Uterus (tissue), 4 donors: ENCODE measurements around the gene DENND4B. TPM values are rescaled to one million over a fixed set of nuclear protein-coding genes. Genes with fewer than 3 reads are reported as not detected.
A peak's percentile ranks its signal among the peaks of the same experiment; 100 is the strongest.

Experiments
- DNase-seq, 2 donors: peaks; one replicate each; pipeline ENCODE4 v3.0.0-alpha.2; 2019 to 2020
- H3K27ac ChIP-seq, 2 donors: fragments of 200-600 bp; sonication (generic); 1 replicate in 1 of 2; 2 replicates in 1 of 2; pipeline ENCODE4 v1.5.1; 2016 to 2018
- H3K27me3 ChIP-seq, 2 donors: fragments of 200-600 bp; sonication (generic); one replicate each; pipeline ENCODE4 v1.5.1; 2018 to 2019; ENCODE audit warnings: control low read depth in 1 of 2
- H3K36me3 ChIP-seq, 2 donors: fragments of 200-600 bp; sonication (generic); one replicate each; pipeline ENCODE4 v1.5.1; 2019; ENCODE audit warnings: control low read depth in 1 of 2
- H3K4me1 ChIP-seq, 2 donors: fragments of 200-600 bp; sonication (generic); one replicate each; pipeline ENCODE4 v1.5.1; 2018 to 2019; ENCODE audit warnings: control low read depth in 1 of 2
- H3K4me3 ChIP-seq, 2 donors: fragments of 200-600 bp; sonication (generic); 1 replicate in 1 of 2; 2 replicates in 1 of 2; pipeline ENCODE4 v1.5.1; 2018 to 2019; ENCODE audit warnings: mild to moderate bottlenecking in 1 of 2
- H3K9me3 ChIP-seq, 2 donors: fragments of 200-600 bp; sonication (generic); one replicate each; pipeline ENCODE4 v1.5.1; 2019; ENCODE audit warnings: control low read depth in 1 of 2
- CTCF ChIP-seq, 4 experiments: fragments of 200-600 bp in 2 of 4; fragments of 450-650 bp in 2 of 4; sonication (generic) in 2 of 4; IDR thresholded peaks; one replicate each; pipeline ENCODE4 v1.5.1; 2016 to 2019; ENCODE audit warnings: antibody characterized with exemption in 4 of 4, mild to moderate bottlenecking in 2 of 4, moderate library complexity in 1 of 4
- POLR2A ChIP-seq, 2 donors: fragments of 450-650 bp; IDR thresholded peaks; one replicate each; pipeline ENCODE4 v1.6.1; 2016; ENCODE audit warnings: antibody characterized with exemption in 2 of 2, mild to moderate bottlenecking in 1 of 2, moderate library complexity in 1 of 2
- intact Hi-C: fragments of 100-400 bp; cut with DNase I; formaldehyde crosslinking; loops from one replicate; pipeline ENCODE4 v1.15.1; 2023; ENCODE audit warnings: low total_unique reads
- total RNA-seq, 4 donors: library from RNA; depleted of rRNA in 3 of 4; stranded (reverse); fragments of >200 nt in 3 of 4; gene quantifications; one replicate each; pipeline versions ENCODE4 v1.1.0 to v1.2.4, GENCODE V29; 2014 to 2023
- donor health status: DM: yes; HTN: yes; CAD: no.

Gene DENND4B
- total RNA-seq, 4 donors from 2014 or later: 5.6 to 94.9 (median 30.1) TPM

DNA sequence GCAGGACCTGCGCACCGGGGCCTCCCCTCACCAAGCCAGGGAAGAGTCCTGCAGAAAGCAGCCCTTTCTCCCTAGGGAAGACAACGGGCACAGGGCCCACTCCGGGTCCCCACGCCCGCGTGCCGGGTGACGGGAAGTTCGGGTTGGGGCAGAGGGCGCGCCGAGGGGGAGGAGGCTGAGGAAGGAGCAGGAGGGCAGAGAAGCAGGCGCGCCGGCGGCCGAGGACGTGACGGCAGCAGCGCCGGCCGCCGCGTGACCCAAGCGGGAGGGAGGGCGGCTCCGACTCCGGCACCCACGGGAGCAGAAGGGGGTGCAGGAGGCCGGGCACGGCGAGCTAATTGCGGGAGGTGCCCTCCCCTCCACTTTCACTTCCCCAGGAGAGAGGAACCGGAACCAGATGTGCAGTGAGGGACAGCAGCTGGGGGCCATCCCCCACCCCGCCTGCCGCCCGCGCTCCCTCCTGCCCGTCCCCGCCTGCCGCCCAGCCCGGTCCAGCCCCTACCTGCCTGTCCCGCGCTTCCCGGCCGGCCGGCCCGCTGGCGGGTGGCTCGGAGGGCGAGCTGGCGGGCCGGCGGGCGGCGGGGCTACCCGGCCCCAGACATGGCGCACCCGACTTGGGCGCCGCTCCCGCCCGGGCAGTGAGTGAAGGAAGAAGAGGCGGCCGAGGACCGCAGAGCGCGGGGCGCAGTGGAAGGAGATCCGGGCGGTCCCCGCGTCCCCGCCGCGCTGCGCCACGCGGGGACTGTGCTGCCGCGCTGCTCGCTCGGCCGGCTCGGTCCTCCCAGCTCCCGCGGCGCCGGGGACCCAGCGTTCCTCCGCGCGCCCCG, 510 bp downstream of the DENND4B start:
- Histone ChIP-seq H3K9me3 (no peaks in the 10 kb centered on the region), H3K4me1 (peaks cover 6 to 10% of the 10 kb centered on the region in 2 donors), H3K4me3 (peak overlapping the region; percentile 51 to 93), H3K36me3 (no peaks in the 10 kb centered on the region), H3K27ac (peak overlapping the region; percentile 94 to 98), H3K27me3 (no peaks in the 10 kb centered on the region)
- peak in 1 of 4 experiments; percentile 35 for TF ChIP-seq CTCF (IDR thresholded peaks at IDR 0.05)
- peak; percentile 46 to 53 for TF ChIP-seq POLR2A (IDR thresholded peaks at IDR 0.05)
- peak; percentile 68 to 73 for DNase-seq
- intact Hi-C loops: no loop called here

- Histone ChIP-seq H3K36me3 (no peaks in the 10 kb centered on the region), H3K4me3 (peak overlapping the region; percentile 51 to 93), H3K27ac (peak overlapping the region; percentile 94 to 98), H3K27me3 (no peaks in the 10 kb centered on the region), H3K9me3 (no peaks in the 10 kb centered on the region), H3K4me1 (peaks cover 6 to 10% of the 10 kb centered on the region in 2 donors)
- no peak for DNase-seq
- TF ChIP-seq CTCF (IDR thresholded peaks at IDR 0.05) (no peak), POLR2A (IDR thresholded peaks at IDR 0.05) (no peak)
- intact Hi-C loops: no loop called here
These were observed 1.3 kb downstream of the DENND4B start for GRCh38 chr1:153945131-153945794.

DNA sequence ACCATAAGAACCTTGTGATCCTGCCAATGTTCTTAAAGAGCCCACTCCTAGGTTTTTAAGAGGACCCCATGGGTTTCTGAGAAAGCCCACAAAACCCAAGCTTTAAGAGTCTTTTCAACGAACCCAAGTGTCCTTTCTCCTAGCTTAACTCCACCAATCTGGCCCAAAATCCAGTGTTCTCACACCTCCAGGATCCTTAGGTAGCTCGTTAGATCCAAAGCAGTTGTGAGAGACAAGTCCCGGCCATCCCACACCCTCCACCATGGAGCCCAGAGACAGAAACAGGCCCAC, 1.7 kb downstream of the DENND4B start:
- no peak for DNase-seq
- H3K36me3 ChIP-seq: no peaks in the 10 kb centered on the region
- intact Hi-C loops: no loop called here
- peak overlapping the region; percentile 94 to 98 for H3K27ac ChIP-seq
- no peaks in the 10 kb centered on the region for H3K27me3 ChIP-seq
- no peaks in the 10 kb centered on the region for H3K9me3 ChIP-seq
- peak overlapping the region in 1 of 2 donors; percentile 93 for H3K4me3 ChIP-seq
- no peak for TF ChIP-seq POLR2A (IDR thresholded peaks at IDR 0.05)
- no peak for TF ChIP-seq CTCF (IDR thresholded peaks at IDR 0.05)
- H3K4me1 ChIP-seq: peaks cover 6 to 10% of the 10 kb centered on the region in 2 donors

DNA sequence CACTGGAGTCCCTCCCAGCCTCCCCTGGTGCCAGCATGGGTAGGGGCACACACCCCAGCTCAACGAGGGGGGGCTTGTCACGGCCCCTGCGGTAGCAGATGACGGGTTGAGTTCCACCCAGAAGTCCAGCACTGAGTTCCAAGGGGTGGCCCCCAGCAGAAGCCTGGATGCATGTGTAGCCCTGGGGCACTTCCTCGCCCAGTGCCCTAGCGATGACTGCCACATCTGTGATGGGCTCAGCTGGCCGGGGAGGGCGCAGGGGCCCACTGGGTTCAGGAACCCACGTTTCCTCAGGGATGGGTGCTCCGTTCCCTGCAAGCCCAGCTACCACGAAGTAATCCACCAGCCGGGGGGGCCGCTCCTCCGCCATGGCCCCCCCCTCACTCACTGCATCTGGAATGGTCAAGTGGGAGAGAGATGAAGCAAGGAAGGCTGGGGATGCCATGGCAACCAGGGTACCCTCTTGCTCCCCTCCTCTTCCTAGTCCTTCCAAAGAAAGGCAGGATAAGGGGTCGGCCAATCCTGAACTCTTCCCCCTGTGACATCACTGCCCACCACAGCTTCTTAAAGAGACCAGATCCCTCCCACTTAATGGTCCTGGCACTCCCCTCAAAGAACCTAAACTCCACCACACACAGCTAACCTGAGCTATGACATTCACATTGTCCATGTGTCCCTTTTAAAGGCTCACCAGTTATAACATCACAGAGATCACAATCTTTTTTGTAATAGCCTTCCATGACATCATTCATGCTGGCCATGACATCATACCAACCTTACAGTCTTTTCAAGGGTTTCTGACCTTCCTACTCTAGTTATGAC, 2.3 kb downstream of the DENND4B start:
- H3K27me3 ChIP-seq: no peaks in the 10 kb centered on the region
- no peaks in the 10 kb centered on the region for H3K36me3 ChIP-seq
- H3K27ac ChIP-seq: peak overlapping the region; percentile 94 to 98
- no peak for DNase-seq
- H3K9me3 ChIP-seq: no peaks in the 10 kb centered on the region
- H3K4me3 ChIP-seq: no peak overlapping the region
- peaks cover 6 to 10% of the 10 kb centered on the region in 2 donors for H3K4me1 ChIP-seq
- TF ChIP-seq POLR2A (IDR thresholded peaks at IDR 0.05) (no peak), CTCF (IDR thresholded peaks at IDR 0.05) (no peak)
- intact Hi-C loops: no loop called here
